Hepatocyte (in vitro differentiated cells): ENCODE results near the gene SLC44A1.

Source experiments
- CTCF ChIP-seq: fragments of 200-600 bp; sonication (generic); IDR thresholded peaks from 2 replicates; pipeline ENCODE4 v1.5.1; 2016; ENCODE audit warnings: antibody characterized with exemption, mild to moderate bottlenecking; ENCODE audit not compliant: poor library complexity
- EZH2phosphoT487 ChIP-seq: fragments of 200-600 bp; sonication (generic); IDR thresholded peaks from one replicate; pipeline ENCODE4 v1.6.1; 2018; ENCODE audit warnings: antibody characterized with exemption, mild to moderate bottlenecking, low read depth, moderate library complexity; ENCODE audit not compliant: unreplicated experiment, severe bottlenecking

- no peak for TF ChIP-seq CTCF
- TF ChIP-seq EZH2phosphoT487, result no peak
Measured at GRCh38 chr9:105392531-105392930, 148.1 kb downstream of the SLC44A1 start.
